GM18511 (cell line): ENCODE data around the gene MDN1.

Source experiments
- ATAC-seq: cut with Tn5 transposase; IDR thresholded peaks from one replicate; pipeline ENCODE4 v1.9.1; 2021; ENCODE audit warnings: mild to moderate bottlenecking, moderate library complexity; ENCODE audit not compliant: unreplicated experiment

MDN1 gene

GRCh38 chr6:89703292-89703691, 116.3 kb downstream of the MDN1 start:
- no peak for ATAC-seq

- no peak for ATAC-seq
Measured at GRCh38 chr6:89702349-89702748, 117.2 kb downstream of the MDN1 start.

GRCh38 chr6:89695667-89696066, 123.9 kb downstream of the MDN1 start:
- ATAC-seq: no peak

GRCh38 chr6:89694428-89694827, 125.2 kb downstream of the MDN1 start:
- no peak for ATAC-seq

GRCh38 chr6:89693207-89693606, 126.4 kb downstream of the MDN1 start:
- ATAC-seq: no peak

- no peak for ATAC-seq
Measured at GRCh38 chr6:89692256-89692655, 127.3 kb downstream of the MDN1 start.

- ATAC-seq: no peak
Measured at GRCh38 chr6:89690944-89691324, 128.7 kb downstream of the MDN1 start.

GRCh38 chr6:89689732-89690131, 129.9 kb downstream of the MDN1 start:
- ATAC-seq: no peak

GRCh38 chr6:89688328-89688727, 131.3 kb downstream of the MDN1 start:
- no peak for ATAC-seq

GRCh38 chr6:89685311-89685710, 134.3 kb downstream of the MDN1 start:
- no peak for ATAC-seq

- no peak for ATAC-seq
Measured at GRCh38 chr6:89682991-89683390, 136.6 kb downstream of the MDN1 start.

- no peak for ATAC-seq
Measured at GRCh38 chr6:89681983-89682564, 137.5 kb downstream of the MDN1 start.

GRCh38 chr6:89680551-89680950, 139.0 kb downstream of the MDN1 start:
- ATAC-seq: no peak

GRCh38 chr6:89680150-89680549, 139.4 kb downstream of the MDN1 start:
- ATAC-seq: no peak

GRCh38 chr6:89679215-89680120, 140.1 kb downstream of the MDN1 start:
- ATAC-seq: no peak

GRCh38 chr6:89678531-89678930, 141.1 kb downstream of the MDN1 start:
- ATAC-seq: no peak

- no peak for ATAC-seq
Measured at GRCh38 chr6:89675949-89676748, 143.4 kb downstream of the MDN1 start.

- no peak for ATAC-seq
Measured at GRCh38 chr6:89670935-89671565, 148.5 kb downstream of the MDN1 start.

GRCh38 chr6:89669002-89669401, 150.6 kb downstream of the MDN1 start:
- ATAC-seq: no peak

GRCh38 chr6:89667872-89668556, 151.6 kb downstream of the MDN1 start:
- no peak for ATAC-seq
